ENCODE measurements around the gene NFIA.

GRCh38 chr1:61224609-61225008 lies 142.2 kb downstream of the NFIA start:
- TF ChIP-seq, protein P1, sequence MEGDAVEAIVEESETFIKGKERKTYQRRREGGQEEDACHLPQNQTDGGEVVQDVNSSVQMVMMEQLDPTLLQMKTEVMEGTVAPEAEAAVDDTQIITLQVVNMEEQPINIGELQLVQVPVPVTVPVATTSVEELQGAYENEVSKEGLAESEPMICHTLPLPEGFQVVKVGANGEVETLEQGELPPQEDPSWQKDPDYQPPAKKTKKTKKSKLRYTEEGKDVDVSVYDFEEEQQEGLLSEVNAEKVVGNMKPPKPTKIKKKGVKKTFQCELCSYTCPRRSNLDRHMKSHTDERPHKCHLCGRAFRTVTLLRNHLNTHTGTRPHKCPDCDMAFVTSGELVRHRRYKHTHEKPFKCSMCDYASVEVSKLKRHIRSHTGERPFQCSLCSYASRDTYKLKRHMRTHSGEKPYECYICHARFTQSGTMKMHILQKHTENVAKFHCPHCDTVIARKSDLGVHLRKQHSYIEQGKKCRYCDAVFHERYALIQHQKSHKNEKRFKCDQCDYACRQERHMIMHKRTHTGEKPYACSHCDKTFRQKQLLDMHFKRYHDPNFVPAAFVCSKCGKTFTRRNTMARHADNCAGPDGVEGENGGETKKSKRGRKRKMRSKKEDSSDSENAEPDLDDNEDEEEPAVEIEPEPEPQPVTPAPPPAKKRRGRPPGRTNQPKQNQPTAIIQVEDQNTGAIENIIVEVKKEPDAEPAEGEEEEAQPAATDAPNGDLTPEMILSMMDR (optimal IDR thresholded peaks at IDR 0.05 in 1 of 3, IDR thresholded peaks at IDR 0.05 in 1 of 3, conservative IDR thresholded peaks at IDR 0.05 in 1 of 3; ENCODE audit: extremely low read depth in 1 of 3, insufficient read depth in 2 of 3, low read length in 3 of 3), result no peak
- no peak for TF ChIP-seq EZH2 (IDR thresholded peaks at IDR 0.05; ENCODE audit: low read length)
